GM21447 (cell line): Measurements from ENCODE around the gene ULK4.

Source experiments
- ATAC-seq: cut with Tn5 transposase; IDR thresholded peaks from one replicate; pipeline ENCODE4 v1.9.1; 2021; ENCODE audit not compliant: unreplicated experiment

The ULK4 gene

GRCh38 chr3:41519746-41520145 is 442.2 kb downstream of the ULK4 start:
- no peak for ATAC-seq

GRCh38 chr3:41518626-41519025 is 443.3 kb downstream of the ULK4 start:
- no peak for ATAC-seq

- ATAC-seq, result no peak
These were observed 453.7 kb downstream of the ULK4 start for GRCh38 chr3:41508063-41508696.

GRCh38 chr3:41507336-41508062 is 454.4 kb downstream of the ULK4 start:
- ATAC-seq, result no peak

GRCh38 chr3:41503998-41504623 is 457.8 kb downstream of the ULK4 start:
- ATAC-seq, result no peak

GRCh38 chr3:41502481-41502880 is 459.4 kb downstream of the ULK4 start:
- ATAC-seq, result no peak

- no peak for ATAC-seq
These were observed 459.9 kb downstream of the ULK4 start for GRCh38 chr3:41502023-41502422.

GRCh38 chr3:41498847-41499246 is 463.1 kb downstream of the ULK4 start:
- ATAC-seq, result no peak

GRCh38 chr3:41490360-41490759 is 471.5 kb downstream of the ULK4 start:
- ATAC-seq, result no peak

GRCh38 chr3:41489231-41489630 is 472.7 kb downstream of the ULK4 start:
- no peak for ATAC-seq

GRCh38 chr3:41488501-41488900 is 473.4 kb downstream of the ULK4 start:
- ATAC-seq, result no peak

GRCh38 chr3:41485484-41485883 is 476.4 kb downstream of the ULK4 start:
- ATAC-seq, result no peak

- ATAC-seq, result no peak
These were observed 479.8 kb downstream of the ULK4 start for GRCh38 chr3:41482134-41482533.

- ATAC-seq, result no peak
These were observed 483.6 kb downstream of the ULK4 start for GRCh38 chr3:41478278-41478677.

- no peak for ATAC-seq
These were observed 484.4 kb downstream of the ULK4 start for GRCh38 chr3:41477399-41478014.

- no peak for ATAC-seq
These were observed 492.8 kb downstream of the ULK4 start for GRCh38 chr3:41469083-41469482.

- no peak for ATAC-seq
These were observed 494.4 kb downstream of the ULK4 start for GRCh38 chr3:41467481-41467880.

GRCh38 chr3:41464858-41465257 is 497.0 kb downstream of the ULK4 start:
- no peak for ATAC-seq

GRCh38 chr3:41464401-41464800 is 497.5 kb downstream of the ULK4 start:
- ATAC-seq, result no peak

- ATAC-seq, result no peak
These were observed 499.7 kb downstream of the ULK4 start for GRCh38 chr3:41462103-41462691.

GRCh38 chr3:41460736-41461135 is 501.2 kb downstream of the ULK4 start:
- no peak for ATAC-seq
